CD4-positive, alpha-beta T cell (primary cell): Measurements from ENCODE around the gene RNASET2. TPM values are rescaled to one million over a fixed set of nuclear protein-coding genes. Genes with fewer than 3 reads are reported as not detected.

Experiments
- ATAC-seq: fragments of 200-7000 bp; cut with Tn5 transposase; one replicate; pipeline ENCODE4 v1.10.0; 2022; ENCODE audit warnings: mild to moderate bottlenecking; ENCODE audit not compliant: poor library complexity
- CTCF ChIA-PET: fragments of 350-600 bp; sonication (Branson Sonifier 250); formaldehyde crosslinking; loops from one replicate; lab custom pipeline; 2021; ENCODE audit warnings: antibody characterized with exemption, inconsistent platforms; lab: Charles Lee
- POLR2A ChIA-PET: fragments of 350-600 bp; sonication (Branson Sonifier 250); formaldehyde crosslinking; loops from one replicate; lab custom pipeline; 2021; ENCODE audit warnings: antibody characterized with exemption, inconsistent platforms; lab: Charles Lee
- DNase-seq, 14 experiments: peaks; one replicate each; pipeline ENCODE4 v3.0.0-alpha.2; 2013 to 2020; ENCODE audit warnings: mixed read lengths in 2 of 14
- H3K27ac ChIP-seq, 2 donors: one replicate each; pipeline versions ENCODE4 v1.5.1 to v1.7.0; 2013; ENCODE audit warnings: low read length in 2 of 2, low read depth in 1 of 2, mild to moderate bottlenecking in 1 of 2
- H3K27me3 ChIP-seq, 2 experiments: 1 replicate in 1 of 2; 2 replicates in 1 of 2; pipeline versions ENCODE4 v1.6.1 to v1.7.0; 2013; ENCODE audit warnings: low read length in 2 of 2, control low read depth in 1 of 2, mild to moderate bottlenecking in 1 of 2, moderate library complexity in 1 of 2; ENCODE audit not compliant: insufficient read depth in 2 of 2, control insufficient read depth in 1 of 2
- H3K36me3 ChIP-seq: one replicate; pipeline ENCODE4 v1.6.1; 2013; ENCODE audit warnings: low read length, control low read depth; ENCODE audit not compliant: insufficient read depth
- H3K4me1 ChIP-seq: one replicate; pipeline ENCODE4 v1.6.1; 2013; ENCODE audit warnings: low read length, control low read depth; ENCODE audit not compliant: insufficient read depth
- H3K4me3 ChIP-seq: one replicate; pipeline ENCODE4 v1.5.1; 2013; ENCODE audit warnings: mild to moderate bottlenecking, low read length, moderate library complexity
- H3K9me3 ChIP-seq, 2 experiments: 1 replicate in 1 of 2; 2 replicates in 1 of 2; pipeline versions ENCODE4 v1.6.1 to v1.7.0; 2013; ENCODE audit warnings: low read length in 2 of 2, mild to moderate bottlenecking in 2 of 2, control low read depth in 1 of 2, moderate library complexity in 1 of 2; ENCODE audit not compliant: control insufficient read depth in 1 of 2, insufficient read depth in 1 of 2
- H3K27ac Mint-ChIP-seq: one replicate; pipeline ENCODE4 v1.8.0; 2020; ENCODE audit warnings: mixed read lengths
- H3K27me3 Mint-ChIP-seq: one replicate; pipeline ENCODE4 v1.8.0; 2021; ENCODE audit warnings: mixed read lengths
- H3K36me3 Mint-ChIP-seq: one replicate; pipeline ENCODE4 v1.8.0; 2021; ENCODE audit warnings: low read depth, mixed read lengths
- H3K4me1 Mint-ChIP-seq: one replicate; pipeline ENCODE4 v1.8.0; 2021; ENCODE audit warnings: low read depth, mixed read lengths
- H3K4me3 Mint-ChIP-seq: one replicate; pipeline ENCODE4 v1.8.0; 2020; ENCODE audit warnings: mild to moderate bottlenecking, mixed read lengths
- H3K9me3 Mint-ChIP-seq: one replicate; pipeline ENCODE4 v1.8.0; 2020; ENCODE audit warnings: mixed read lengths
- CTCF ChIP-seq: fragments of 200-600 bp; IDR thresholded peaks from one replicate; pipeline ENCODE4 v1.8.0; 2022; ENCODE audit warnings: antibody characterized with exemption, mild to moderate bottlenecking
- intact Hi-C, 2 experiments: fragments of 100-400 bp; cut with DNase I in 1 of 2; cut with micrococcal nuclease in 1 of 2; formaldehyde crosslinking; loops; one replicate each; pipeline versions ENCODE4 v1.15.1 to v1.9.0; 2023 to 2025; cut with DNase I, micrococcal nuclease
- total RNA-seq, 174 experiments: library from RNA in 2 of 174; stranded (reverse) in 2 of 174; gene quantifications; one replicate each; pipeline ENCODE4 v1.2.3 and lab custom pipeline; 2021 to 2026

Gene RNASET2
- total RNA-seq, 2 experiments from 2014 or later: 164 to 165 TPM

GRCh38 chr6:166977621-166978525, 21.5 kb upstream of the RNASET2 start:
- Histone ChIP-seq H3K9me3 (no peaks in the 10 kb centered on the region), H3K27me3 (no peaks in the 10 kb centered on the region), H3K36me3 (no peaks in the 10 kb centered on the region), H3K4me1 (no peaks in the 10 kb centered on the region), H3K27ac (no peak overlapping the region), H3K4me3 (no peak overlapping the region)
- no peak overlapping the region for H3K27ac Mint-ChIP-seq
- no peak for ATAC-seq
- POLR2A ChIA-PET: no interaction called here
- H3K9me3 Mint-ChIP-seq: no peaks in the 10 kb centered on the region
- DNase-seq: no peak
- peaks cover 10% of the 10 kb centered on the region for H3K36me3 Mint-ChIP-seq
- intact Hi-C loops: no loop called here
- TF ChIP-seq CTCF: no peak
- H3K27me3 Mint-ChIP-seq: no peaks in the 10 kb centered on the region
- CTCF ChIA-PET: no interaction called here
- H3K4me3 Mint-ChIP-seq: no peak overlapping the region
- H3K4me1 Mint-ChIP-seq: no peaks in the 10 kb centered on the region

- ChIA-PET POLR2A (no interaction called here), CTCF (no interaction called here)
- Mint-ChIP-seq H3K27ac (no peak overlapping the region), H3K27me3 (no peaks in the 10 kb centered on the region), H3K9me3 (no peaks in the 10 kb centered on the region), H3K36me3 (peaks cover 5% of the 10 kb centered on the region), H3K4me3 (no peak overlapping the region), H3K4me1 (no peaks in the 10 kb centered on the region)
- Histone ChIP-seq H3K4me3 (no peak overlapping the region), H3K4me1 (peaks cover 1% of the 10 kb centered on the region), H3K27ac (no peak overlapping the region), H3K9me3 (no peaks in the 10 kb centered on the region), H3K36me3 (peaks cover 3% of the 10 kb centered on the region), H3K27me3 (no peaks in the 10 kb centered on the region)
- TF ChIP-seq CTCF: no peak
- intact Hi-C loops: no loop called here
- DNase-seq: no peak
- ATAC-seq: no peak
Observed at GRCh38 chr6:166976636-166977035, 20.3 kb upstream of the RNASET2 start.

DNA sequence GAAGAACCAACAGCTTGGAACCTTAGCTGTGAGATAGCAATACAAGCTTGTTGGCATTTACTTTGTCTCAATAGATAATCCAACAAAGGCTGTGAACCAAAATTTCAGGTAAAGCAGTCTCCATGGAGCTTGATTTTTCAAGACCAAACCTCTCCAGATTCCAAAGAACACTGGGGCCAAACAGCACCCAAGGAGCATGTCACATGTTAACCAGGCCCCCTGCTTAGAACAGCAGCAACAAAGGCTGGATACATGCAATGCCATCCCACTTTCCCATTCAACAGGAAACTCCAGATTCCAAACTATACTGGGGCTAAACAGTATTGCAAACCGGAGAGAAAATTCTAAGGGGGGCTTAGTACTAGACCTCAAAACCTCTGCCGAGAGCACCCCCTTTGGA, 15.8 kb upstream of the RNASET2 start:
- POLR2A ChIA-PET: no interaction called here
- H3K9me3 ChIP-seq: no peaks in the 10 kb centered on the region
- intact Hi-C loops: no loop called here
- H3K27ac Mint-ChIP-seq: no peak overlapping the region
- H3K36me3 Mint-ChIP-seq: no peaks in the 10 kb centered on the region
- peaks cover 2% of the 10 kb centered on the region for H3K9me3 Mint-ChIP-seq
- no peak for TF ChIP-seq CTCF
- ATAC-seq: no peak
- no peak overlapping the region for H3K27ac ChIP-seq
- peaks cover 26% of the 10 kb centered on the region for H3K4me1 ChIP-seq
- no peaks in the 10 kb centered on the region for H3K27me3 ChIP-seq
- no peaks in the 10 kb centered on the region for H3K27me3 Mint-ChIP-seq
- CTCF ChIA-PET: interaction anchor here (0.6 to 2.4 kb wide), 2 partner anchors 18 to 45 kb away, joined by 4 to 7 read pairs; no protein-coding TSS in a partner anchor
- H3K36me3 ChIP-seq: peaks cover 3% of the 10 kb centered on the region
- no peak overlapping the region for H3K4me3 Mint-ChIP-seq
- no peak for DNase-seq
- peaks cover 17% of the 10 kb centered on the region for H3K4me1 Mint-ChIP-seq
- no peak overlapping the region for H3K4me3 ChIP-seq
